Endothelial cell of umbilical vein (primary cell): Measurements from ENCODE around the gene VSTM2A.

ENCODE experiments used
- EZH2 ChIP-seq: IDR thresholded peaks from 2 replicates; pipeline ENCODE4 v1.6.1; 2012; ENCODE audit warnings: borderline replicate concordance, low read depth, mild to moderate bottlenecking, moderate library complexity, low read length, inconsistent platforms; ENCODE audit not compliant: severe bottlenecking
- FOS ChIP-seq: IDR thresholded peaks from 2 replicates; pipeline ENCODE4 v1.6.1; 2011; ENCODE audit warnings: mild to moderate bottlenecking, low read length, moderate library complexity, borderline replicate concordance; ENCODE audit not compliant: insufficient read depth
- JUN ChIP-seq: IDR thresholded peaks from 2 replicates; pipeline ENCODE4 v1.6.1; 2011; ENCODE audit warnings: borderline replicate concordance, low read depth; ENCODE audit not compliant: insufficient read length, insufficient read depth
- POLR2A ChIP-seq: IDR thresholded peaks from 2 replicates; pipeline ENCODE4 v1.6.1; 2012; ENCODE audit warnings: low read depth, mild to moderate bottlenecking, control low read depth, low read length
- POLR2AphosphoS5 ChIP-seq: IDR thresholded peaks from 2 replicates; pipeline ENCODE4 v1.6.1; 2012; ENCODE audit warnings: low read depth, mild to moderate bottlenecking, control low read depth, low read length, moderate library complexity; ENCODE audit not compliant: insufficient read depth
- TF ChIP-seq, protein P1 (sequence below), 2 donors: IDR thresholded peaks; 1 replicate in 1 of 2; 2 replicates in 1 of 2; pipeline ENCODE4 v1.5.1; 2011; ENCODE audit warnings: low read length in 2 of 2, mild to moderate bottlenecking in 2 of 2, moderate library complexity in 2 of 2, control low read depth in 1 of 2, inconsistent platforms in 1 of 2, low read depth in 1 of 2; ENCODE audit not compliant: insufficient read depth in 1 of 2; ENCODE audit errors: extremely low read depth in 1 of 2
- TF ChIP-seq, protein P2 (sequence below): IDR thresholded peaks from 2 replicates; pipeline ENCODE4 v1.6.1; 2011; ENCODE audit not compliant: insufficient read depth, insufficient read length

DNA sequence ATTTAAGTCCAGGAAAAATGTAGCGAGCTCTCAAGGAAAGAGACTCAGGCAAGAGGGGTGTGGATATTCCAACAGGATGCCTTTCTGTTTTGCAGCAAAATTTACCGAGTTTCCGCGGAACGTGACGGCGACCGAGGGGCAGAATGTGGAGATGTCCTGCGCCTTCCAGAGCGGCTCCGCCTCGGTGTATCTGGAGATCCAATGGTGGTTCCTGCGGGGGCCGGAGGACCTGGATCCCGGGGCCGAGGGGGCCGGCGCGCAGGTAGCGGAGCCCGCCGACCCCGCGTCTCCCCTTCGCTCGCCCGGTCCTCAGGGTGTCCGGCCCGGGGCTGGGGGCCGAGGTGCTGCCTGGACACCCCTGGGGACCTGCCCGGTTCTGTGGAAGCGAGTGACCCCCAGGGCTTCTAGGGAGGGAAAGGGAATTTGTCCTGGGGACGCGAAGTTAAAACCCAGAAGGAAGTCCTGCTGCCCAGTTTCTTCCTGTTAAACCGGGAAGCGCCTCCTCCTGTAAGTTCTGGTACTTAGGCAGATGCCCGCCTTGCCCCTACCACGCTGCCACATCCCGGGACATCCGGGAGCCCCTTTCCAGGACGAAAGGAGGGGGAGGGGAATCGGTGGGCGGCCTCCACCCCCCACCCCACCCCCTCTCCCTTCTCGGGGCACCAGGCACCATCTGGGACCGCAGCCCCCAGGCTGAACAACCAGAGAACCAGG, 2.5 kb downstream of the VSTM2A start:
- TF ChIP-seq, protein P1, sequence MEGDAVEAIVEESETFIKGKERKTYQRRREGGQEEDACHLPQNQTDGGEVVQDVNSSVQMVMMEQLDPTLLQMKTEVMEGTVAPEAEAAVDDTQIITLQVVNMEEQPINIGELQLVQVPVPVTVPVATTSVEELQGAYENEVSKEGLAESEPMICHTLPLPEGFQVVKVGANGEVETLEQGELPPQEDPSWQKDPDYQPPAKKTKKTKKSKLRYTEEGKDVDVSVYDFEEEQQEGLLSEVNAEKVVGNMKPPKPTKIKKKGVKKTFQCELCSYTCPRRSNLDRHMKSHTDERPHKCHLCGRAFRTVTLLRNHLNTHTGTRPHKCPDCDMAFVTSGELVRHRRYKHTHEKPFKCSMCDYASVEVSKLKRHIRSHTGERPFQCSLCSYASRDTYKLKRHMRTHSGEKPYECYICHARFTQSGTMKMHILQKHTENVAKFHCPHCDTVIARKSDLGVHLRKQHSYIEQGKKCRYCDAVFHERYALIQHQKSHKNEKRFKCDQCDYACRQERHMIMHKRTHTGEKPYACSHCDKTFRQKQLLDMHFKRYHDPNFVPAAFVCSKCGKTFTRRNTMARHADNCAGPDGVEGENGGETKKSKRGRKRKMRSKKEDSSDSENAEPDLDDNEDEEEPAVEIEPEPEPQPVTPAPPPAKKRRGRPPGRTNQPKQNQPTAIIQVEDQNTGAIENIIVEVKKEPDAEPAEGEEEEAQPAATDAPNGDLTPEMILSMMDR (IDR thresholded peaks at IDR 0.05; ENCODE audit: extremely low read depth in 1 of 2, insufficient read depth in 1 of 2, low read depth in 1 of 2, low read length in 2 of 2), result no peak
- TF ChIP-seq EZH2 (no peak), POLR2A (no peak), POLR2AphosphoS5 (no peak), FOS (no peak), JUN (no peak)
- TF ChIP-seq, protein P2, sequence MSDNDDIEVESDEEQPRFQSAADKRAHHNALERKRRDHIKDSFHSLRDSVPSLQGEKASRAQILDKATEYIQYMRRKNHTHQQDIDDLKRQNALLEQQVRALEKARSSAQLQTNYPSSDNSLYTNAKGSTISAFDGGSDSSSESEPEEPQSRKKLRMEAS, result no peak
